Ramos (cell line): ENCODE data around the gene PACS1.
"Not testable (repeated sequence)": the region's sequence is repeated elsewhere in the genome, so short reads cannot be mapped to it uniquely, and the experiment has no call there.

Experiments used
- in situ Hi-C: fragments of 300-500 bp; cut with MboI; formaldehyde crosslinking; loops from one replicate; pipeline ENCODE4 v1.14.3; 2022; ENCODE audit warnings: low sequenced_read_pairs; ENCODE audit not compliant: unreplicated experiment

Gene PACS1

GRCh38 chr11:66072081-66072480 is 2.0 kb downstream of the PACS1 start:
- in situ Hi-C loops: no loop called here

GRCh38 chr11:66072518-66072917 is 2.4 kb downstream of the PACS1 start:
- in situ Hi-C loops: no loop called here

- in situ Hi-C loops: no loop called here
Measured at GRCh38 chr11:66073669-66074068, 3.6 kb downstream of the PACS1 start.

GRCh38 chr11:66075273-66075672 is 5.2 kb downstream of the PACS1 start:
- in situ Hi-C loops: no loop called here

DNA sequence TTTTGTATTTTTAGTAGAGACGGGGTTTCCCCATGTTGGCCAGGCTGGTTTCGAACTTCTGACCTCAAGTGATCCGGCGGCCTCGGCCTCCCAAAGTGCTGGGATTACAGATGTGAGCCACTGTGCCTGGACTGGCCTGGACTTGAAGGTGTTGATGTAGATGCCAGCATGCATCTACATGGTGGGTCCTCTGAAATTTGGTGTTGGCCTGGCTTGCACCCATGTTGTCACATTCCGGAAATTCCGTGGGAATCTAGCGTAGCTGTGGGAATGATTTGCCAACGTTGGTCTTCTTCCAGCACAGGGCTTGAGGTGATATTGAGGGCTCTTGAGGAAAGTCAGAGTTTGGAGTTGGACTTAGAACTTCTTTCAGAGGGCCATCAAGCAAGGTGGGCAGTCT is 6.5 kb downstream of the PACS1 start:
- in situ Hi-C loops: no loop called here

DNA sequence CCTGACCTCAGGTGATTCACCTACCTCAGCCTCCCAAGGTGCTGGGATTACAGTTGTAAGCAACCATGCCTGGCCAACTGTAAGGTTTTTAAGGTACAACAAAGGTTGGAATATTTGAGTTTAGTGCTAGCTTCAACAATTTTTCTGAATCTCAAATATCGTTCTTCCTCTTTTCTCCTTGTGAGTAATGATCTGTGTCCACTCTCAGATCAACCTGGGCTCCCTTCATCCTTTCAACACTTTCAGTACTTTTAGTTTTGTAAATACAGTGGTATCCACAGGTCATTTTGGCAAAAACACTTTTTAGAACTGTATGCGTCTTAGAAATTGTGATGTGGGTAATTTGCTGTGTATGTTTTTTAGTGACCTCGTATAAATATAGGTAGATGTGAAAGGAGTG is 7.9 kb downstream of the PACS1 start:
- in situ Hi-C loops: no loop called here

GRCh38 chr11:66078949-66079348 is 8.9 kb downstream of the PACS1 start:
- in situ Hi-C loops: not testable (repeated sequence)

- in situ Hi-C loops: no loop called here
Measured at GRCh38 chr11:66080055-66080817, 10.2 kb downstream of the PACS1 start.

GRCh38 chr11:66081505-66081904 is 11.4 kb downstream of the PACS1 start:
- in situ Hi-C loops: no loop called here

DNA sequence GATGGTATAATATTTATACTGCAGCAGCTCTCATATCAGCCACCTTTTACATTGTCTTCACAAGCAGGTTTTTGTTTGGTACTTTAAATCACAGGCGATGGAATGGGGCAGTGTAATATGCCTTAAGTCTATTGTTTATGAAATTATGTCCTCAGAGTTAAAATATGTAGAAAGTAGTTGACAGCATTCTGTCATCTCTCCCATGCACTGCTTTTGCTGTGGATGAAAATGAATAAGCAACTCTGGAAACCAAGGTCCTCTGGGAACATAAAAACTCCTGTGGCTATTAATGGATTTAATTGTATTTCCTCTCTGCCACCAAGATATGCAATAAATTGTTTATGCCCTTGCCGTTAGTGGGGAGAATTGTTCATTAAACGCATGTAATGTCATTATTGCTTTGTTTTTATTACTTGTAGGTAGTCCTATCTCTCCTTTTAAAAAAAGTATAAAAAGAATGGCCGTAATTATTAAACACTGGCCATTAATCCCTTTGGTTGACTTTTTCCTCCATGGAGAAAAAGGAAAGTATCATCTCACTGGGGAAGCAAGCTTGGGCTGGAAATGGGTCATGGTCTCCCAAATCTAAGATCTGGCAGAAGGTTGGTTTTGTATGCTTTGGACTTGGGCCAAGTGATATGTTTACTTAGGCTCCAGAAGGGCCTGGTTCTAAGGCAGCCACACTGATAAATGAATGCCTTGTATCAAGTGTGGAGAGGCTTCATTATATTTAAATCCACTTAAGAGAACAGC is 13.1 kb downstream of the PACS1 start:
- in situ Hi-C loops: no loop called here

GRCh38 chr11:66083767-66084166 is 13.7 kb downstream of the PACS1 start:
- in situ Hi-C loops: no loop called here

GRCh38 chr11:66084821-66085475 is 14.9 kb downstream of the PACS1 start:
- in situ Hi-C loops: no loop called here

DNA sequence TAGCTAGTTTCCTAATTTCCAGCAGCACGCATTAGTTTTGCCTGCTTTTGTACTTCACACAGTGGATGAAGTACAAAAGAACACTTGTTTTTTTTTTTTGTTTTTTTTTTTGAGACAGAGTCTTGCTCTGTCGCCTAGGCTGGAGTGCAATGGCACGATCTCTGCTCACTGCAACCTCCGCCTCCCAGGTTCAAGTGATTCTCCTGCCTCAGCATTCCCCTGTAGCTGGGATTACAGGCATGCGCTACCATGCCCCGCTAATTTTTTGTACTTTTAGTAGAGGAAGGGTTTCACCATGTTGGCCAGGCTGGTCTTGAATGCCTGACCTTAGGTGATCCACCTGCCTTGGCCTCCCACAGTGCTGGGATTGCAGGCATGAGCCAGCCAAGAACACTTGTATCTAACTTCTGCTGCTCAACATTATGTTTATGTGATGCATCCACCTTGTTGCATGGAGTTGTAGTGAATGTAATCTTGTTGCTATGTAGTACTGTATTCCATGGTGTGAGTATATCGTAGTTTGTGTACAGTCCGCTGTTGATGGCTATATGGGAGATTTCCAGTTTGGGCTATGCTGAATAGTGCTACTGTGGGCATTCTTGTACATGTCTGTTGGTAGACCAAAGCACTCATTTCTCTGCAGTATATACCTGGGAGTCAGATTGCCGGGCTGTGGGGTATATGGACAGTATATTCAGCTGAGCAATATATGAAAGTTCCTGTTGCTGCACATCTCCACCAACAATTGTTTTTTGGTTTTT is 17.3 kb downstream of the PACS1 start:
- in situ Hi-C loops: no loop called here

- in situ Hi-C loops: no loop called here
Measured at GRCh38 chr11:66089067-66089466, 19.0 kb downstream of the PACS1 start.

DNA sequence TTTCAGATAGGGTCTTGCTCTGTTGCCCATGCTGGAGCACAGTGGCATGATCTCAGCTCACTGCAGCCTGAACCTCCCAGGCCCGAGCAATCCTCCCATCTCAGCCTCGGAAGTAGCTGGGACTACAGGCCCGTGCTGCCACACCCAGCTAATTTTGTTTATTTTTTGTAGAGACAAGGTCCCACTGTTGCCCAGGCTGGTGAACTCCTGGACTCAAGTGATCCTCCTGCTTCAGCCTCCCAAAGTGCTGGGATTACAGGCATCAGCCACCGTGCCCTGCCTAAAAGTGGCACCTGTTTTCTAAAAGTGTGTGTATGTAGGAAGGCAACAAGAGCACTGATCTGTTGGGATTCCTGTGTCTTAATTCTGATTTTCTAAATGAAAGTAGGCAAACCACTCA is 20.2 kb downstream of the PACS1 start:
- in situ Hi-C loops: no loop called here

GRCh38 chr11:66092125-66092524 is 22.1 kb downstream of the PACS1 start:
- in situ Hi-C loops: not testable (repeated sequence)

GRCh38 chr11:66099746-66100145 is 29.7 kb downstream of the PACS1 start:
- in situ Hi-C loops: not testable (repeated sequence)

GRCh38 chr11:66100272-66101065 is 30.4 kb downstream of the PACS1 start:
- in situ Hi-C loops: no loop called here

DNA sequence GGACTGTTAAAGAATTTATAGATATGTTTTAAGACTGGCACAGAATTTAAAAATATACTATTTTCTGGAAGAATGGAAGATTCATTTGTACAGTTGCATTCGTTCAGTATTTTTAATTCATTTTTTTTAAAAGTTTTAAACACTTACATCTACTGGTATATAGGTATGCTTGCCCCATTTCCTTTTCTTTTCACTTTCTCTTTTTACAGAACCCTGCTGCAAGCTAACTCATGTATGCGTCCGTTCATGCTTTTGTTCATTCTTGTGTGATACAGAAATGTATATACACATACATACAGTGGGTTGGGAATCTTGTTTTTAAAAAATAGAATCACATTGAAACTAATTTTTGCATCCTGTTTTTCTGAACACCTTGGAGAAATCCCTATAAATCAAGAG is 31.0 kb downstream of the PACS1 start:
- in situ Hi-C loops: no loop called here
